Measurements from ENCODE around the gene RHOBTB1.

Gene RHOBTB1

DNA sequence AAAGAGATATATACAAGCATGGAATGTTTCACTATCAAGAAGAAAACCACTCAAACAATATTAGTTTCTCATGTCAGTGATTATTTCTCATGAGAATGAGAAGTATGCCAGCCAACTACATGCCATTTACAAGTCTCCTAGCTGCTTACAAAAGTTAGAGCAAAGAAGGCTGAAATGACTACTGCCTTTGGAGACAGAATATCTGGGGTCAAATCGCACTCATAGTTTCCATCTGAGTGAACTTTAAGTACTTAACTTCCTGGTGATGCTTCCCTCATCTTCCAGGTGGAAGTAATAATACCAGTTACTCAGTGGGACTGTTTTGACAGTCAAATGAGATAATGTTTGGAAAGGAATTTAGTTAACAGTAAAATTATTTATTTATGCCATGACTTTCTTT is 42.0 kb upstream of the RHOBTB1 start:
- Histone ChIP-seq H3K36me3 (no peaks in the 10 kb centered on the region), H3K9me3 (no peaks in the 10 kb centered on the region), H3K27me3 (no peaks in the 10 kb centered on the region), H3K27ac (no peak overlapping the region), H3K4me1 (no peaks in the 10 kb centered on the region), H3K4me3 (no peak overlapping the region)
- intact Hi-C loops (cut with DNase I; ENCODE audit: low total_unique reads), result no loop called here
- TF ChIP-seq, protein P1, sequence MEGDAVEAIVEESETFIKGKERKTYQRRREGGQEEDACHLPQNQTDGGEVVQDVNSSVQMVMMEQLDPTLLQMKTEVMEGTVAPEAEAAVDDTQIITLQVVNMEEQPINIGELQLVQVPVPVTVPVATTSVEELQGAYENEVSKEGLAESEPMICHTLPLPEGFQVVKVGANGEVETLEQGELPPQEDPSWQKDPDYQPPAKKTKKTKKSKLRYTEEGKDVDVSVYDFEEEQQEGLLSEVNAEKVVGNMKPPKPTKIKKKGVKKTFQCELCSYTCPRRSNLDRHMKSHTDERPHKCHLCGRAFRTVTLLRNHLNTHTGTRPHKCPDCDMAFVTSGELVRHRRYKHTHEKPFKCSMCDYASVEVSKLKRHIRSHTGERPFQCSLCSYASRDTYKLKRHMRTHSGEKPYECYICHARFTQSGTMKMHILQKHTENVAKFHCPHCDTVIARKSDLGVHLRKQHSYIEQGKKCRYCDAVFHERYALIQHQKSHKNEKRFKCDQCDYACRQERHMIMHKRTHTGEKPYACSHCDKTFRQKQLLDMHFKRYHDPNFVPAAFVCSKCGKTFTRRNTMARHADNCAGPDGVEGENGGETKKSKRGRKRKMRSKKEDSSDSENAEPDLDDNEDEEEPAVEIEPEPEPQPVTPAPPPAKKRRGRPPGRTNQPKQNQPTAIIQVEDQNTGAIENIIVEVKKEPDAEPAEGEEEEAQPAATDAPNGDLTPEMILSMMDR (IDR thresholded peaks at IDR 0.05), result no peak
- DNase-seq, result no peak

GRCh38 chr10:60980997-60981396 is 37.0 kb upstream of the RHOBTB1 start:
- intact Hi-C loops (cut with DNase I; ENCODE audit: low total_unique reads), result no loop called here
- no peaks in the 10 kb centered on the region for H3K4me1 ChIP-seq
- no peaks in the 10 kb centered on the region for H3K27me3 ChIP-seq
- no peak for DNase-seq
- H3K4me3 ChIP-seq, result no peak overlapping the region
- no peaks in the 10 kb centered on the region for H3K9me3 ChIP-seq
- TF ChIP-seq, protein P1 (IDR thresholded peaks at IDR 0.05), result no peak
- H3K27ac ChIP-seq, result no peak overlapping the region
- H3K36me3 ChIP-seq, result no peaks in the 10 kb centered on the region

DNA sequence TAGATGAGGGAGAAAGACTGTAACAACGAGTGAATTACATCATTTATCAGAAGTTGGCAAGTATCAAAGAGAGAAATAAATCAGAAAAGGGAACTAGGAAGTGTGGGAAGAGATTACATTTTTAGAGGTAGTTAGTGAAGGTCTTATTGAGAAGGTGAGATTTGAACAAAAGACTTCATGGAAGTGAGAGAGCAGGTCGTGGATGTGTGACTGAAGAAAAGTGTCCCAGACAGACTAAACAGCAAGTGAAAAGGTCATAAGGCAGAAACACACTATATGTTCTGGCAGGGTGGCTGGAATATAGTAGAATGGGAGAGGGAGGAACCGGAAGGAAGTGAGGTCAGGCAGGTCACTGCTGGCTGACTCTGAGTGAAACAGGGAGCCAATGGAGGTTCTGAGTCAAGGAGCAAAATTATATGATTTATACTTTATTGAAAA is 35.7 kb upstream of the RHOBTB1 start:
- Histone ChIP-seq H3K9me3 (no peaks in the 10 kb centered on the region), H3K4me1 (no peaks in the 10 kb centered on the region), H3K27me3 (no peaks in the 10 kb centered on the region), H3K27ac (no peak overlapping the region), H3K4me3 (no peak overlapping the region), H3K36me3 (no peaks in the 10 kb centered on the region)
- TF ChIP-seq, protein P1 (IDR thresholded peaks at IDR 0.05), result no peak
- intact Hi-C loops (cut with DNase I; ENCODE audit: low total_unique reads), result no loop called here
- no peak for DNase-seq

DNA sequence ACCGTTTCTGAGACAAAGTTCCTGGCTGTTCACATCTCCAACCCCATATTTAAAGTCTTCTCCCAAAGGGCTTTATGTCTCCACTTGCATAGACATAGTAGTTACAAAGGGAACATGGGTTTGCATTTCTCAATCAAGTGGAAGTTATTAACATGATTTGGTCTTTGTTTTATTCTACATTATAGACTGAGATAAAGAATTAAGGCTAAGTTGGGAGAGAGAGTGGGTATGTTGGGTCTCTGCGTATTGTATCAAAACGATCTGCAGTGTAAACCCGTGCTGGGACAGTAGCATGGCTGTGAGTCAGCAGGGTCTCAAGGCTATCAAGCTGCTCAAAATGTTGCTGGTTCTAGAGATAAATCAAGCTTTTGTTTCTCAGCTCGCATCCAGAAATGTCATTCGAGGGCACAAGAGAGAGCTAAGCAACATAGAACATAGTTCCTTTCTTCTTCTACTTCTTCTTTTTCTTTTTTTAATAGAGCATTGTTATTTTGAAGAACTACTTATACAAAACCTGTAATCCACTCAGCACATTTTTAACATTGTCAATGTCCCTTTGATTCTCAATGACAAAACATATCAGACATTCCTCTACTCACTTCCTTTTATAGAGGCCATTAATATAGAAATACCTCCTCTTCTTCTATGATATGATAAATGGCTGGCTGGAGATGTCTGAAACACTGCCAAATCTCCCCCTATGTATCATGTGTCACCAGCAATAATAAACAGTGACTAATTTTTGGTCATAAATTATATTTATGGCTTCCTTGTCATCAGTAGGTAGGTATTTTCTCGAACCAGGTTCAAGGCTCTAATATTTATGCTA is 34.5 kb upstream of the RHOBTB1 start:
- intact Hi-C loops (cut with DNase I; ENCODE audit: low total_unique reads), result no loop called here
- H3K4me3 ChIP-seq, result no peak overlapping the region
- no peak for DNase-seq
- H3K27ac ChIP-seq, result no peak overlapping the region
- H3K4me1 ChIP-seq, result no peaks in the 10 kb centered on the region
- TF ChIP-seq, protein P1 (IDR thresholded peaks at IDR 0.05), result no peak
- H3K27me3 ChIP-seq, result no peaks in the 10 kb centered on the region
- no peaks in the 10 kb centered on the region for H3K9me3 ChIP-seq
- no peaks in the 10 kb centered on the region for H3K36me3 ChIP-seq

DNA sequence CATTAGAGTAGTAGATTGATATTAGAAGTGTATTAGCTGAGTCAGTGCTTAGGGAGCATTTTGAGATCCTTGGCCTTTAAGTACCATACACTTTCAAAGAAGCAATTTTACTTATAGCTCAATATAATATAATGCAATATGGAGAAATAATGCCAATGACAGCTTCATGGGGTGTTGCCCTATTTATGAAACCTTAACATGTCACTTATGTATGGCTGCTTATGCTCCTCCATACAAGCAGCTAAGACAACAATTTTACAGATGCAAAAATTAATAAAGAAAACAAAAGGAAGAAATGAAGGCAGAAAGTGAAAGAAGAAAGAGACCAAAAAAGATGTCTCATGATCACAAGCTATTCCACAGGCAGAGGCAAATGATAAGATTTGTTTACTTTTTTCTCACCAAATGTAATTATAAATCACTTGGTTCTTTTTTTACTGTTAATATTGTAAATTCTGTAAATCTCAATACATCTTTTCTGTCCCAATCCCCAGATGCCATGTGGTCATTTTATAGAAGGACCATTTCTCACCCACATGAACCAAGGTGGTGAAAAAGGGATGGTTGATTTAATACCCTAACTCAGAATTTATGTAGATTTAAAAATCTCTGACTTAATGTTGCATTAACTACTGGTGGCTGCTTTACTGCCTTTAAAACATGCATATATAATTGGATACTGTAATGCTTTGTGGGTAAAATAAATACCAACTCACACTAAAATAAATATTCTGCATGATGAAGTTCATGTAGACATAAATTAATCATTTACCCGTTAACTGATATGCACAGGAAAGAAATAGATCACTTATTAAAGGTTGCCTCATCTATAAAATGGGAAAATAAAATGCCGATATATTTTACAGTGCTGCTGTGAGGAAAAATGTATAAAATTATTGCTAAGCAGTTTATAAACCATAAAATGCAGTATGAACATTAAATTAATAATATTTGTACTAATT is 33.5 kb upstream of the RHOBTB1 start:
- DNase-seq, result no peak
- TF ChIP-seq, protein P1 (IDR thresholded peaks at IDR 0.05), result no peak
- Histone ChIP-seq H3K4me1 (no peaks in the 10 kb centered on the region), H3K9me3 (no peaks in the 10 kb centered on the region), H3K27me3 (no peaks in the 10 kb centered on the region), H3K36me3 (no peaks in the 10 kb centered on the region), H3K4me3 (no peak overlapping the region), H3K27ac (no peak overlapping the region)
- intact Hi-C loops (cut with DNase I; ENCODE audit: low total_unique reads), result no loop called here

Data from tibial artery (tissue), 4 donors.